ENCODE results near the gene SYT5. TPM values are rescaled to one million over a fixed set of nuclear protein-coding genes. Genes with fewer than 3 reads are reported as not detected.
A peak's percentile ranks its signal among the peaks of the same experiment; 100 is the strongest.

SYT5 gene
- total RNA-seq, 1 donor, result not detected

DNA sequence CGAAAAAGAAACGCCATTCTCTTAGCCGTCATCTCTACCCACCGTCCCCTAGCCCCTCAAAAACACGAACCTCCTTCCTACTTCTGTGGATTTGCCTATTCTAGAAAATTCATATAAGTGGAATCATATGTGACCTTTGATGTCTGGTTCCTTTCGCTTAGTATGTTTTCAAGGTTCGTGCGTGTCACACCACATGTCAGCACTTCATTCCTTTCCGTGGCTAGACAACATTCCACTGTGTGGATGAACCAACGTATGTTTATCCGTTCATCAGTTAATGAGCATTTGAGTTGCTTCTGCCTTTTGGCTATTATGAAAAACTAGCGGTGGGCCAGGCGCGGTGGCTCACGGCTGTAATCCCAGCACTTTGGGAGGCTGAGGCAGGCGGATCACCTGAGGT lies 48.7 kb downstream of the SYT5 start:
- Histone ChIP-seq H3K79me2 (ENCODE audit: insufficient read depth, low read length) (no peaks in the 10 kb centered on the region), H3K4me2 (ENCODE audit: insufficient read depth, low read length) (no peak overlapping the region), H3K9me3 (ENCODE audit: low read depth, low read length) (no peaks in the 10 kb centered on the region), H3K27me3 (ENCODE audit: insufficient read depth, low read length) (peaks cover 27% of the 10 kb centered on the region), H3K36me3 (ENCODE audit: insufficient read depth, low read length) (no peaks in the 10 kb centered on the region), H3K4me1 (ENCODE audit: insufficient read depth, low read length) (no peaks in the 10 kb centered on the region), H3K4me3 (ENCODE audit: insufficient read depth, low read length) (no peak overlapping the region), H3K27ac (ENCODE audit: low read depth, low read length) (no peak overlapping the region), H4K20me1 (ENCODE audit: insufficient read depth, low read length) (no peaks in the 10 kb centered on the region), H2AFZ (ENCODE audit: low read length) (no peak overlapping the region)
- TF ChIP-seq, protein P1, sequence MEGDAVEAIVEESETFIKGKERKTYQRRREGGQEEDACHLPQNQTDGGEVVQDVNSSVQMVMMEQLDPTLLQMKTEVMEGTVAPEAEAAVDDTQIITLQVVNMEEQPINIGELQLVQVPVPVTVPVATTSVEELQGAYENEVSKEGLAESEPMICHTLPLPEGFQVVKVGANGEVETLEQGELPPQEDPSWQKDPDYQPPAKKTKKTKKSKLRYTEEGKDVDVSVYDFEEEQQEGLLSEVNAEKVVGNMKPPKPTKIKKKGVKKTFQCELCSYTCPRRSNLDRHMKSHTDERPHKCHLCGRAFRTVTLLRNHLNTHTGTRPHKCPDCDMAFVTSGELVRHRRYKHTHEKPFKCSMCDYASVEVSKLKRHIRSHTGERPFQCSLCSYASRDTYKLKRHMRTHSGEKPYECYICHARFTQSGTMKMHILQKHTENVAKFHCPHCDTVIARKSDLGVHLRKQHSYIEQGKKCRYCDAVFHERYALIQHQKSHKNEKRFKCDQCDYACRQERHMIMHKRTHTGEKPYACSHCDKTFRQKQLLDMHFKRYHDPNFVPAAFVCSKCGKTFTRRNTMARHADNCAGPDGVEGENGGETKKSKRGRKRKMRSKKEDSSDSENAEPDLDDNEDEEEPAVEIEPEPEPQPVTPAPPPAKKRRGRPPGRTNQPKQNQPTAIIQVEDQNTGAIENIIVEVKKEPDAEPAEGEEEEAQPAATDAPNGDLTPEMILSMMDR (IDR thresholded peaks at IDR 0.05; ENCODE audit: extremely low read depth, low read depth, low read length), result no peak
- peak; percentile 30 for DNase-seq (ENCODE audit: insufficient read length, low spot score, missing footprints)

Small RNA genes lying within 50 kb of the gene (small RNA-seq; reads per million reads assigned to genes)
- not detected for gene MIR7975
- gene RF01210, result not detected

Other genes with a start within 250 kb of the SYT5 start
- not detected in 2 replicates for gene NLRP7, start 232.8 kb downstream of the SYT5 start, total RNA-seq
- 0.36 and 3.2 TPM in 2 replicates for gene NLRP2, start 213.9 kb downstream of the SYT5 start, total RNA-seq
- gene GP6, start 142.0 kb downstream of the SYT5 start, total RNA-seq, result not detected in 2 replicates
- 9.7 and 12.7 TPM in 2 replicates for gene RDH13, start 117.1 kb downstream of the SYT5 start, total RNA-seq
- 0.29 and 1.1 TPM in 2 replicates for gene EPS8L1, start 104.4 kb downstream of the SYT5 start, total RNA-seq
- gene PPP1R12C, start 62.7 kb downstream of the SYT5 start, total RNA-seq, result 49.2 and 55.0 TPM in 2 replicates
- gene TNNT1, start 31.1 kb downstream of the SYT5 start, total RNA-seq, result 0.29 TPM in 1 of 2 replicates, not detected in the other
- gene TNNI3, start 22.6 kb downstream of the SYT5 start, total RNA-seq, result not detected in 2 replicates
- 0.59 and 0.72 TPM in 2 replicates for gene DNAAF3, start 13.7 kb downstream of the SYT5 start, total RNA-seq
- 0.88 and 1.1 TPM in 2 replicates for gene PTPRH, start 29.2 kb upstream of the SYT5 start, total RNA-seq
- gene TMEM86B, start 48.5 kb upstream of the SYT5 start, total RNA-seq, result 1.5 and 2.5 TPM in 2 replicates
- gene PPP6R1, start 78.7 kb upstream of the SYT5 start, total RNA-seq, result 27.1 and 32.6 TPM in 2 replicates
- 20.6 and 26.4 TPM in 2 replicates for gene HSPBP1, start 99.8 kb upstream of the SYT5 start, total RNA-seq
- 1.8 and 4.0 TPM in 2 replicates for gene BRSK1, start 103.7 kb upstream of the SYT5 start, total RNA-seq
- gene TMEM150B, start 145.1 kb upstream of the SYT5 start, total RNA-seq, result under 0.01 and 0.29 TPM in 2 replicates
- gene KMT5C, start 159.6 kb upstream of the SYT5 start, total RNA-seq, result 9.7 and 10.9 TPM in 2 replicates
- not detected in 2 replicates for gene COX6B2, start 174.4 kb upstream of the SYT5 start, total RNA-seq
- gene GARIN5B, start 183.0 kb upstream of the SYT5 start, total RNA-seq, result not detected in 2 replicates
- 0.36 and 1.2 TPM in 2 replicates for gene IL11, start 190.2 kb upstream of the SYT5 start, total RNA-seq
- gene TMEM190, start 196.5 kb upstream of the SYT5 start, total RNA-seq, result not detected in 2 replicates
- gene TMEM238, start 204.0 kb upstream of the SYT5 start, total RNA-seq, result 0.29 TPM in 1 of 2 replicates, not detected in the other
- gene RPL28, start 205.6 kb upstream of the SYT5 start, total RNA-seq, result 223 and 310 TPM in 2 replicates
- gene UBE2S, start 227.5 kb upstream of the SYT5 start, total RNA-seq, result 37.3 and 66.9 TPM in 2 replicates